ENCODE measurements around the gene UNC5C. TPM values are rescaled to one million over a fixed set of nuclear protein-coding genes. Genes with fewer than 3 reads are reported as not detected.

UNC5C gene
- polyA plus RNA-seq, 1 of the 3 experiments (the other 2 are of a cell fraction), result 3.3 TPM

- H3K4me1 ChIP-seq (ENCODE audit: control insufficient read depth in 1 of 2, insufficient read depth in 2 of 2, low read depth in 1 of 2, low read length in 1 of 2), result peaks cover 0 to 10% of the 10 kb centered on the region in 2 experiments; a peak in 2 of 4 replicates
- no peak overlapping the region for H3K9ac ChIP-seq
- ChIA-PET POLR2A (no interaction called here), CTCF (no interaction called here)
- TF ChIP-seq TEAD4 (IDR thresholded peaks at IDR 0.05; ENCODE audit: borderline replicate concordance, insufficient read depth), result no peak
- TF ChIP-seq RCOR1 (IDR thresholded peaks at IDR 0.05; ENCODE audit: low read length), result no peak
- no peak for TF ChIP-seq SMC3 (IDR thresholded peaks at IDR 0.05; ENCODE audit: low read depth, low read length)
- no peak overlapping the region for H3K4me2 ChIP-seq
- H2AFZ ChIP-seq (ENCODE audit: low read depth), result no peak overlapping the region
- no peaks in the 10 kb centered on the region for H3K27me3 ChIP-seq (ENCODE audit: insufficient read depth)
- H3K9me2 ChIP-seq, result no peaks in the 10 kb centered on the region
- peaks cover 0 to 12% of the 10 kb centered on the region in 2 experiments for H3K36me3 ChIP-seq (replicated peaks in 1 of 2; ENCODE audit: control insufficient read depth in 1 of 2, insufficient read depth in 2 of 2, low read length in 1 of 2)
- WGBS (ENCODE audit: low lambda C conversion rate), result 96% methylated on average over 5 of the region's 5 CpGs
- H4K20me1 ChIP-seq (ENCODE audit: insufficient read depth), result no peaks in the 10 kb centered on the region
- no peak overlapping the region for H3K27ac ChIP-seq (ENCODE audit: low read depth in 2 of 2, low read length in 1 of 2)
- no peaks in the 10 kb centered on the region for H3K9me3 ChIP-seq
- DNase-seq, result no peak
- H3F3A ChIP-seq (replicated peaks; ENCODE audit: insufficient read depth), result no peaks in the 10 kb centered on the region
- no peak overlapping the region for H3K4me3 ChIP-seq (ENCODE audit: low read depth in 2 of 2, low read length in 1 of 2)
- H3K79me2 ChIP-seq (ENCODE audit: insufficient read depth), result no peaks in the 10 kb centered on the region
Measured at GRCh38 chr4:95445251-95445650, 103.5 kb downstream of the UNC5C start.

- WGBS (ENCODE audit: low lambda C conversion rate), result 97% methylated on average over 5 of the region's 5 CpGs
- no peaks in the 10 kb centered on the region for H3F3A ChIP-seq (replicated peaks; ENCODE audit: insufficient read depth)
- no peak overlapping the region for H3K9ac ChIP-seq
- no peak overlapping the region for H2AFZ ChIP-seq (ENCODE audit: low read depth)
- DNase-seq, result no peak
- no peak overlapping the region for H3K4me3 ChIP-seq (ENCODE audit: low read depth in 2 of 2, low read length in 1 of 2)
- no peaks in the 10 kb centered on the region for H3K27me3 ChIP-seq (ENCODE audit: insufficient read depth)
- no peaks in the 10 kb centered on the region for H3K79me2 ChIP-seq (ENCODE audit: insufficient read depth)
- H3K27ac ChIP-seq (ENCODE audit: low read depth in 2 of 2, low read length in 1 of 2), result no peak overlapping the region
- H3K9me2 ChIP-seq, result no peaks in the 10 kb centered on the region
- H3K4me1 ChIP-seq (ENCODE audit: control insufficient read depth in 1 of 2, insufficient read depth in 2 of 2, low read depth in 1 of 2, low read length in 1 of 2), result peaks cover 0 to 8% of the 10 kb centered on the region in 2 experiments; a peak in 2 of 4 replicates
- POLR2A ChIA-PET, result no interaction called here
- no peaks in the 10 kb centered on the region for H3K9me3 ChIP-seq
- peaks cover 0 to 14% of the 10 kb centered on the region in 2 experiments for H3K36me3 ChIP-seq (replicated peaks in 1 of 2; ENCODE audit: control insufficient read depth in 1 of 2, insufficient read depth in 2 of 2, low read length in 1 of 2)
- H3K4me2 ChIP-seq, result no peak overlapping the region
- H4K20me1 ChIP-seq (ENCODE audit: insufficient read depth), result no peaks in the 10 kb centered on the region
- CTCF ChIA-PET, result no interaction called here
- no peak for TF ChIP-seq ZBTB33 (IDR thresholded peaks at IDR 0.05; ENCODE audit: borderline replicate concordance, low read depth)
- no peak for TF ChIP-seq MXI1 (IDR thresholded peaks at IDR 0.05; ENCODE audit: low read depth, low read length)
- no peak for TF ChIP-seq RAD21 (IDR thresholded peaks at IDR 0.05; ENCODE audit: low read length)
- TF ChIP-seq JUND (IDR thresholded peaks at IDR 0.05), result no peak
- TF ChIP-seq SMC3 (IDR thresholded peaks at IDR 0.05; ENCODE audit: low read depth, low read length), result no peak
- no peak for TF ChIP-seq YY1 (IDR thresholded peaks at IDR 0.05; ENCODE audit: low read depth)
- no peak for TF ChIP-seq ELF1 (IDR thresholded peaks at IDR 0.05)
- no peak for TF ChIP-seq IRF3 (IDR thresholded peaks at IDR 0.05; ENCODE audit: low read depth, low read length)
- TF ChIP-seq MAX (IDR thresholded peaks at IDR 0.05; ENCODE audit: low read depth), result no peak
- TF ChIP-seq FOXJ3 (CRISPR knock-in tag; IDR thresholded peaks at IDR 0.05), result no peak
- no peak for TF ChIP-seq GABPA (IDR thresholded peaks at IDR 0.05; ENCODE audit: low read depth)
- TF ChIP-seq USF1 (IDR thresholded peaks at IDR 0.05; ENCODE audit: borderline replicate concordance, low read depth), result no peak
- TF ChIP-seq SIN3A (IDR thresholded peaks at IDR 0.05; ENCODE audit: borderline replicate concordance, low read depth, low read length), result no peak
- TF ChIP-seq GATA2 (CRISPR knock-in tag; IDR thresholded peaks at IDR 0.05), result no peak
- no peak for TF ChIP-seq TAF1 (IDR thresholded peaks at IDR 0.05; ENCODE audit: borderline replicate concordance, low read depth, low read length)
- no peak for TF ChIP-seq POLR2AphosphoS5 (IDR thresholded peaks at IDR 0.05; ENCODE audit: low read depth, low read length)
- TF ChIP-seq RXRA (IDR thresholded peaks at IDR 0.05; ENCODE audit: borderline replicate concordance, low read depth), result no peak
Measured at GRCh38 chr4:95444812-95445211, 104.0 kb downstream of the UNC5C start.
